ENCODE measurements around the gene TUSC7.

DNA sequence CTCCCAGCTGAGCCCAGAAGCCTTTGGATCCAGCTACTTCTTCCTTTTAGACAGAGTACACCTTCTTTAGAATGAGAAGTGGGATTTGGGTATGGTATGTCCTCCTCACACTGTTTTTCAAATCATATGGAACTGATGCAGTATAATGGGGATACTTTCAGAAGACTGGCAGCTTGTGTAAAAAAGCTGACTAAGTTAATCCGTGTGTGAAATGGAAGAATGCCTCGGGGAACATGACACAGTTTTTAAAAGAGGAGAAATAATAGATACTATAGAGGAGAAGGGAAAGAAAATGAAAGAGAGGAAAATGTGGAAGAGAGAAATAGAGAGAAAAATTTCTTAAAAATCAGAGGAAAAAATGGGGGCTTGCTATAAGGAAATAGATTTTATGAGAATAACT is 47.7 kb downstream of the TUSC7 start:
- TF ChIP-seq, protein P1, sequence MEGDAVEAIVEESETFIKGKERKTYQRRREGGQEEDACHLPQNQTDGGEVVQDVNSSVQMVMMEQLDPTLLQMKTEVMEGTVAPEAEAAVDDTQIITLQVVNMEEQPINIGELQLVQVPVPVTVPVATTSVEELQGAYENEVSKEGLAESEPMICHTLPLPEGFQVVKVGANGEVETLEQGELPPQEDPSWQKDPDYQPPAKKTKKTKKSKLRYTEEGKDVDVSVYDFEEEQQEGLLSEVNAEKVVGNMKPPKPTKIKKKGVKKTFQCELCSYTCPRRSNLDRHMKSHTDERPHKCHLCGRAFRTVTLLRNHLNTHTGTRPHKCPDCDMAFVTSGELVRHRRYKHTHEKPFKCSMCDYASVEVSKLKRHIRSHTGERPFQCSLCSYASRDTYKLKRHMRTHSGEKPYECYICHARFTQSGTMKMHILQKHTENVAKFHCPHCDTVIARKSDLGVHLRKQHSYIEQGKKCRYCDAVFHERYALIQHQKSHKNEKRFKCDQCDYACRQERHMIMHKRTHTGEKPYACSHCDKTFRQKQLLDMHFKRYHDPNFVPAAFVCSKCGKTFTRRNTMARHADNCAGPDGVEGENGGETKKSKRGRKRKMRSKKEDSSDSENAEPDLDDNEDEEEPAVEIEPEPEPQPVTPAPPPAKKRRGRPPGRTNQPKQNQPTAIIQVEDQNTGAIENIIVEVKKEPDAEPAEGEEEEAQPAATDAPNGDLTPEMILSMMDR (IDR thresholded peaks at IDR 0.05; ENCODE audit: low read depth, low read length, missing input control), result no peak
- no peak for TF ChIP-seq TAF1 (conservative IDR thresholded peaks at IDR 0.05)
- no peak for TF ChIP-seq HNF4G (IDR thresholded peaks at IDR 0.05)
- TF ChIP-seq FOXA1 (IDR thresholded peaks at IDR 0.05), result no peak
- no peak for TF ChIP-seq GABPA (IDR thresholded peaks at IDR 0.05 in 1 of 2, conservative IDR thresholded peaks at IDR 0.05 in 1 of 2)
- TF ChIP-seq RXRA (IDR thresholded peaks at IDR 0.05), result no peak
- TF ChIP-seq, protein P2, sequence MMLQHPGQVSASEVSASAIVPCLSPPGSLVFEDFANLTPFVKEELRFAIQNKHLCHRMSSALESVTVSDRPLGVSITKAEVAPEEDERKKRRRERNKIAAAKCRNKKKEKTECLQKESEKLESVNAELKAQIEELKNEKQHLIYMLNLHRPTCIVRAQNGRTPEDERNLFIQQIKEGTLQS (IDR thresholded peaks at IDR 0.05), result no peak
- no peak for TF ChIP-seq RAD21 (IDR thresholded peaks at IDR 0.05)
- TF ChIP-seq, protein P3, sequence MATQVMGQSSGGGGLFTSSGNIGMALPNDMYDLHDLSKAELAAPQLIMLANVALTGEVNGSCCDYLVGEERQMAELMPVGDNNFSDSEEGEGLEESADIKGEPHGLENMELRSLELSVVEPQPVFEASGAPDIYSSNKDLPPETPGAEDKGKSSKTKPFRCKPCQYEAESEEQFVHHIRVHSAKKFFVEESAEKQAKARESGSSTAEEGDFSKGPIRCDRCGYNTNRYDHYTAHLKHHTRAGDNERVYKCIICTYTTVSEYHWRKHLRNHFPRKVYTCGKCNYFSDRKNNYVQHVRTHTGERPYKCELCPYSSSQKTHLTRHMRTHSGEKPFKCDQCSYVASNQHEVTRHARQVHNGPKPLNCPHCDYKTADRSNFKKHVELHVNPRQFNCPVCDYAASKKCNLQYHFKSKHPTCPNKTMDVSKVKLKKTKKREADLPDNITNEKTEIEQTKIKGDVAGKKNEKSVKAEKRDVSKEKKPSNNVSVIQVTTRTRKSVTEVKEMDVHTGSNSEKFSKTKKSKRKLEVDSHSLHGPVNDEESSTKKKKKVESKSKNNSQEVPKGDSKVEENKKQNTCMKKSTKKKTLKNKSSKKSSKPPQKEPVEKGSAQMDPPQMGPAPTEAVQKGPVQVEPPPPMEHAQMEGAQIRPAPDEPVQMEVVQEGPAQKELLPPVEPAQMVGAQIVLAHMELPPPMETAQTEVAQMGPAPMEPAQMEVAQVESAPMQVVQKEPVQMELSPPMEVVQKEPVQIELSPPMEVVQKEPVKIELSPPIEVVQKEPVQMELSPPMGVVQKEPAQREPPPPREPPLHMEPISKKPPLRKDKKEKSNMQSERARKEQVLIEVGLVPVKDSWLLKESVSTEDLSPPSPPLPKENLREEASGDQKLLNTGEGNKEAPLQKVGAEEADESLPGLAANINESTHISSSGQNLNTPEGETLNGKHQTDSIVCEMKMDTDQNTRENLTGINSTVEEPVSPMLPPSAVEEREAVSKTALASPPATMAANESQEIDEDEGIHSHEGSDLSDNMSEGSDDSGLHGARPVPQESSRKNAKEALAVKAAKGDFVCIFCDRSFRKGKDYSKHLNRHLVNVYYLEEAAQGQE (IDR thresholded peaks at IDR 0.05), result no peak
- TF ChIP-seq EGR1 (IDR thresholded peaks at IDR 0.05; ENCODE audit: low read depth in 2 of 2), result no peak
